GM23338 (cell line): ENCODE results near the gene TAF8. TPM values are rescaled to one million over a fixed set of nuclear protein-coding genes. Genes with fewer than 3 reads are reported as not detected.

Experiments used
- ATAC-seq: fragments of 200-7000 bp; cut with Tn5 transposase; 3 replicates; pipeline ENCODE4 v1.9.1; 2020
- DNase-seq: peaks from one replicate; pipeline ENCODE4 v3.0.0-alpha.2; 2015; ENCODE audit warnings: low spot score
- H2AFZ ChIP-seq: fragments of 200-600 bp; sonication (generic); 2 replicates; pipeline ENCODE4 v1.8.0; 2016; ENCODE audit warnings: antibody characterized with exemption, mild to moderate bottlenecking, moderate library complexity
- H3F3A ChIP-seq: fragments of 200-600 bp; sonication (generic); replicated peaks from 2 replicates; pipeline ENCODE4 v1.8.0; 2017; ENCODE audit warnings: antibody characterized with exemption, mixed run types, low read depth
- H3K27ac ChIP-seq: fragments of 200-600 bp; sonication (generic); 2 replicates; pipeline ENCODE4 v1.6.1; 2016; ENCODE audit warnings: low read depth
- H3K27me3 ChIP-seq: fragments of 200-600 bp; sonication (generic); 2 replicates; pipeline ENCODE4 v1.8.0; 2016; ENCODE audit warnings: mild to moderate bottlenecking, mixed run types, moderate library complexity; ENCODE audit not compliant: insufficient read depth
- H3K36me3 ChIP-seq: fragments of 200-600 bp; sonication (generic); 2 replicates; pipeline ENCODE4 v1.8.0; 2016; ENCODE audit warnings: mild to moderate bottlenecking; ENCODE audit not compliant: insufficient read depth
- H3K4me1 ChIP-seq: fragments of 200-600 bp; sonication (generic); 2 replicates; pipeline ENCODE4 v1.8.0; 2016; ENCODE audit warnings: mild to moderate bottlenecking, moderate library complexity; ENCODE audit not compliant: insufficient read depth
- H3K4me2 ChIP-seq: fragments of 200-600 bp; sonication (generic); 2 replicates; pipeline ENCODE4 v1.7.1; 2017; ENCODE audit warnings: mixed run types
- H3K4me3 ChIP-seq: fragments of 200-600 bp; sonication (generic); 2 replicates; pipeline ENCODE4 v1.6.1; 2016; ENCODE audit warnings: mixed run types
- H3K79me2 ChIP-seq: fragments of 200-600 bp; sonication (generic); replicated peaks from 2 replicates; pipeline ENCODE4 v1.8.0; 2017; ENCODE audit warnings: mild to moderate bottlenecking; ENCODE audit not compliant: insufficient read depth
- H3K9me2 ChIP-seq: fragments of 200-600 bp; sonication (generic); 2 replicates; pipeline ENCODE4 v1.8.0; 2017; ENCODE audit not compliant: insufficient read depth
- H4K20me1 ChIP-seq: fragments of 200-600 bp; sonication (generic); replicated peaks from 2 replicates; pipeline ENCODE4 v1.8.0; 2017; ENCODE audit warnings: mild to moderate bottlenecking; ENCODE audit not compliant: insufficient read depth
- H3K27ac Mint-ChIP-seq: 2 replicates; pipeline ENCODE4 v1.8.0; 2020; ENCODE audit warnings: inconsistent platforms, mild to moderate bottlenecking, moderate library complexity, mixed read lengths
- H3K27me3 Mint-ChIP-seq: 3 replicates; pipeline ENCODE4 v1.8.0; 2022; ENCODE audit warnings: low read depth, mild to moderate bottlenecking, moderate library complexity, mixed read lengths, inconsistent platforms; ENCODE audit not compliant: insufficient read depth, poor library complexity
- H3K36me3 Mint-ChIP-seq: 3 replicates; pipeline ENCODE4 v1.8.0; 2021; ENCODE audit warnings: low read depth, mild to moderate bottlenecking, inconsistent platforms, moderate library complexity, mixed read lengths
- H3K4me1 Mint-ChIP-seq: 3 replicates; pipeline ENCODE4 v1.8.0; 2020; ENCODE audit warnings: mild to moderate bottlenecking, inconsistent platforms, mixed read lengths
- H3K4me3 Mint-ChIP-seq: 3 replicates; pipeline ENCODE4 v1.8.0; 2021; ENCODE audit warnings: moderate library complexity, mild to moderate bottlenecking, inconsistent platforms, mixed read lengths
- H3K9me3 Mint-ChIP-seq: 3 replicates; pipeline ENCODE4 v1.8.0; 2020; ENCODE audit warnings: moderate library complexity, mild to moderate bottlenecking, inconsistent platforms, mixed read lengths
- EZH2phosphoT487 ChIP-seq: fragments of 200-600 bp; sonication (generic); IDR thresholded peaks from one replicate; pipeline ENCODE4 v1.8.1; 2018; ENCODE audit warnings: antibody characterized with exemption; ENCODE audit not compliant: unreplicated experiment
- ZNF114 ChIP-seq: fragments of 250-450 bp; sonication (Bioruptor Pico); IDR thresholded peaks from 2 replicates; pipeline ENCODE4 v1.5.0; 2020; ENCODE audit warnings: mild to moderate bottlenecking, moderate library complexity
- polyA plus RNA-seq: library from polyadenylated mRNA; unstranded; fragments of >200 nt; fragmentation: Nextera tagmentation; extraction: Ambion mirVana; gene quantifications from 2 replicates; pipeline ENCODE4 v1.2.1, GENCODE V29; 2016
- total RNA-seq: library from RNA; depleted of rRNA; stranded (reverse); fragments of >200 nt; shearing (Covaris generic); gene quantifications from 2 replicates; pipeline ENCODE4 v1.2.3, GENCODE V29; 2014
- TF ChIP-seq, protein P1 (sequence below): fragments of 250-450 bp; sonication (Bioruptor Pico); IDR thresholded peaks from 2 replicates; pipeline ENCODE4 v1.5.0; 2020; ENCODE audit warnings: mild to moderate bottlenecking, moderate library complexity
- TF ChIP-seq, protein P2 (sequence below): IDR thresholded peaks from 2 replicates; pipeline ENCODE4 v1.6.1; 2016; ENCODE audit warnings: antibody characterized with exemption
- TF ChIP-seq, protein P3 (sequence below), 2 experiments: fragments of 200-600 bp in 1 of 2; sonication (generic) in 1 of 2; conservative IDR thresholded peaks; 2 replicates each; pipeline versions ENCODE4 v1.5.1 to v1.6.1; 2016 to 2017; ENCODE audit warnings: antibody characterized with exemption in 2 of 2, low read depth in 2 of 2, mild to moderate bottlenecking in 2 of 2, moderate library complexity in 1 of 2

Gene TAF8
- total and polyA plus RNA-seq, 2 experiments from 2014 or later: 18.7 to 30.6 TPM

DNA sequence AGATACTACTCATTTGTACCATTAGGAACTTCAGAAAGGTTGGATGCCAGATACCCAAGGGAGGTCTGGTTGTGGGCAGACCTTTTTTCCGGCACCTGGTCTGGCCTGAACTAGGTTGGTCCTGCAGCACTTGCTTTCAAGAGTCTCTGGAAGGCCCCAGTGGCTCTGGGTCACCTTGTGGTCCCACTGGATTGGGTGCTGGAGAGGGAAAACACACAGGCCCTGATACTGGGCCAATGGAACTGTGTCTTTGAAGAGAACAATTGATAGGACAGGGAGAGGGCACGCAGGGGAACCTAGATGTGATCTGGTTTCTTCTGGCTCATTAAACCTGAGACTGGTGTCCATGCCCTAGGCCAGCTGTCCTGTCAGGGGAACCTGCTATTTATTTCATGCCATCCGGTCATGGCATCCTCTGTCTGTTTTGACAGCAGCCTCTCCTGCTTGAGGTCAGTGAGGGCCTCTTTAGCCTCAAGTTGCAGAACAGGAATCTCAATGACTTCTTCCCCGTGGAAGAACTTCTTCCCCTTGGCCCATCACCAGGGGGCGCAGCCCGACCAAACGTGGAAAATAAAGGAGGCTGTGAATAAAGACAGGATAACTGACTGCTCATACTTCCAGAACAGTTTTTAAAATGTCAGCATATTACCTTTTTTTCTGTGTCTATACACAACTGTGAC, 25.0 kb downstream of the TAF8 start:
- peaks cover 21% of the 10 kb centered on the region for H3K36me3 ChIP-seq
- H3K9me2 ChIP-seq: no peaks in the 10 kb centered on the region
- H3F3A ChIP-seq: peaks cover 5% of the 10 kb centered on the region; the same call in 1 of the 2 replicates
- Mint-ChIP-seq H3K9me3 (no peaks in the 10 kb centered on the region), H3K27me3 (no peaks in the 10 kb centered on the region), H3K36me3 (peaks cover 39% of the 10 kb centered on the region), H3K4me1 (no peaks in the 10 kb centered on the region), H3K4me3 (no peak overlapping the region), H3K27ac (no peak overlapping the region)
- no peaks in the 10 kb centered on the region for H4K20me1 ChIP-seq
- no peak overlapping the region for H2AFZ ChIP-seq
- H3K4me2 ChIP-seq: no peak overlapping the region
- no peak overlapping the region for H3K27ac ChIP-seq
- no peaks in the 10 kb centered on the region for H3K4me1 ChIP-seq
- no peaks in the 10 kb centered on the region for H3K27me3 ChIP-seq
- H3K4me3 ChIP-seq: no peak overlapping the region
- TF ChIP-seq, protein P1, sequence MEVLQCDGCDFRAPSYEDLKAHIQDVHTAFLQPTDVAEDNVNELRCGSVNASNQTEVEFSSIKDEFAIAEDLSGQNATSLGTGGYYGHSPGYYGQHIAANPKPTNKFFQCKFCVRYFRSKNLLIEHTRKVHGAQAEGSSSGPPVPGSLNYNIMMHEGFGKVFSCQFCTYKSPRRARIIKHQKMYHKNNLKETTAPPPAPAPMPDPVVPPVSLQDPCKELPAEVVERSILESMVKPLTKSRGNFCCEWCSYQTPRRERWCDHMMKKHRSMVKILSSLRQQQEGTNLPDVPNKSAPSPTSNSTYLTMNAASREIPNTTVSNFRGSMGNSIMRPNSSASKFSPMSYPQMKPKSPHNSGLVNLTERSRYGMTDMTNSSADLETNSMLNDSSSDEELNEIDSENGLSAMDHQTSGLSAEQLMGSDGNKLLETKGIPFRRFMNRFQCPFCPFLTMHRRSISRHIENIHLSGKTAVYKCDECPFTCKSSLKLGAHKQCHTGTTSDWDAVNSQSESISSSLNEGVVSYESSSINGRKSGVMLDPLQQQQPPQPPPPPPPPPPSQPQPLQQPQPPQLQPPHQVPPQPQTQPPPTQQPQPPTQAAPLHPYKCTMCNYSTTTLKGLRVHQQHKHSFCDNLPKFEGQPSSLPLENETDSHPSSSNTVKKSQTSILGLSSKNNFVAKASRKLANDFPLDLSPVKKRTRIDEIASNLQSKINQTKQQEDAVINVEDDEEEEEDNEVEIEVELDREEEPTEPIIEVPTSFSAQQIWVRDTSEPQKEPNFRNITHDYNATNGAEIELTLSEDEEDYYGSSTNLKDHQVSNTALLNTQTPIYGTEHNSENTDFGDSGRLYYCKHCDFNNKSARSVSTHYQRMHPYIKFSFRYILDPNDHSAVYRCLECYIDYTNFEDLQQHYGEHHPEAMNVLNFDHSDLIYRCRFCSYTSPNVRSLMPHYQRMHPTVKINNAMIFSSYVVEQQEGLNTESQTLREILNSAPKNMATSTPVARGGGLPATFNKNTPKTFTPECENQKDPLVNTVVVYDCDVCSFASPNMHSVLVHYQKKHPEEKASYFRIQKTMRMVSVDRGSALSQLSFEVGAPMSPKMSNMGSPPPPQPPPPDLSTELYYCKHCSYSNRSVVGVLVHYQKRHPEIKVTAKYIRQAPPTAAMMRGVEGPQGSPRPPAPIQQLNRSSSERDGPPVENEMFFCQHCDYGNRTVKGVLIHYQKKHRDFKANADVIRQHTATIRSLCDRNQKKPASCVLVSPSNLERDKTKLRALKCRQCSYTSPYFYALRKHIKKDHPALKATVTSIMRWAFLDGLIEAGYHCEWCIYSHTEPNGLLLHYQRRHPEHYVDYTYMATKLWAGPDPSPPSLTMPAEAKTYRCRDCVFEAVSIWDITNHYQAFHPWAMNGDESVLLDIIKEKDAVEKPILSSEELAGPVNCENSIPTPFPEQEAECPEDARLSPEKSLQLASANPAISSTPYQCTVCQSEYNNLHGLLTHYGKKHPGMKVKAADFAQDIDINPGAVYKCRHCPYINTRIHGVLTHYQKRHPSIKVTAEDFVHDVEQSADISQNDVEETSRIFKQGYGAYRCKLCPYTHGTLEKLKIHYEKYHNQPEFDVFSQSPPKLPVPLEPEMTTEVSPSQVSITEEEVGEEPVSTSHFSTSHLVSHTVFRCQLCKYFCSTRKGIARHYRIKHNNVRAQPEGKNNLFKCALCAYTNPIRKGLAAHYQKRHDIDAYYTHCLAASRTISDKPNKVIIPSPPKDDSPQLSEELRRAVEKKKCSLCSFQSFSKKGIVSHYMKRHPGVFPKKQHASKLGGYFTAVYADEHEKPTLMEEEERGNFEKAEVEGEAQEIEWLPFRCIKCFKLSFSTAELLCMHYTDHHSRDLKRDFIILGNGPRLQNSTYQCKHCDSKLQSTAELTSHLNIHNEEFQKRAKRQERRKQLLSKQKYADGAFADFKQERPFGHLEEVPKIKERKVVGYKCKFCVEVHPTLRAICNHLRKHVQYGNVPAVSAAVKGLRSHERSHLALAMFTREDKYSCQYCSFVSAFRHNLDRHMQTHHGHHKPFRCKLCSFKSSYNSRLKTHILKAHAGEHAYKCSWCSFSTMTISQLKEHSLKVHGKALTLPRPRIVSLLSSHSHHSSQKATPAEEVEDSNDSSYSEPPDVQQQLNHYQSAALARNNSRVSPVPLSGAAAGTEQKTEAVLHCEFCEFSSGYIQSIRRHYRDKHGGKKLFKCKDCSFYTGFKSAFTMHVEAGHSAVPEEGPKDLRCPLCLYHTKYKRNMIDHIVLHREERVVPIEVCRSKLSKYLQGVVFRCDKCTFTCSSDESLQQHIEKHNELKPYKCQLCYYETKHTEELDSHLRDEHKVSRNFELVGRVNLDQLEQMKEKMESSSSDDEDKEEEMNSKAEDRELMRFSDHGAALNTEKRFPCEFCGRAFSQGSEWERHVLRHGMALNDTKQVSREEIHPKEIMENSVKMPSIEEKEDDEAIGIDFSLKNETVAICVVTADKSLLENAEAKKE (CRISPR knock-in tag): no peak
- TF ChIP-seq, protein P2, sequence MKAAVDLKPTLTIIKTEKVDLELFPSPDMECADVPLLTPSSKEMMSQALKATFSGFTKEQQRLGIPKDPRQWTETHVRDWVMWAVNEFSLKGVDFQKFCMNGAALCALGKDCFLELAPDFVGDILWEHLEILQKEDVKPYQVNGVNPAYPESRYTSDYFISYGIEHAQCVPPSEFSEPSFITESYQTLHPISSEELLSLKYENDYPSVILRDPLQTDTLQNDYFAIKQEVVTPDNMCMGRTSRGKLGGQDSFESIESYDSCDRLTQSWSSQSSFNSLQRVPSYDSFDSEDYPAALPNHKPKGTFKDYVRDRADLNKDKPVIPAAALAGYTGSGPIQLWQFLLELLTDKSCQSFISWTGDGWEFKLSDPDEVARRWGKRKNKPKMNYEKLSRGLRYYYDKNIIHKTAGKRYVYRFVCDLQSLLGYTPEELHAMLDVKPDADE: no peak
- no peak for TF ChIP-seq ZNF114 (CRISPR knock-in tag)
- TF ChIP-seq, protein P3, sequence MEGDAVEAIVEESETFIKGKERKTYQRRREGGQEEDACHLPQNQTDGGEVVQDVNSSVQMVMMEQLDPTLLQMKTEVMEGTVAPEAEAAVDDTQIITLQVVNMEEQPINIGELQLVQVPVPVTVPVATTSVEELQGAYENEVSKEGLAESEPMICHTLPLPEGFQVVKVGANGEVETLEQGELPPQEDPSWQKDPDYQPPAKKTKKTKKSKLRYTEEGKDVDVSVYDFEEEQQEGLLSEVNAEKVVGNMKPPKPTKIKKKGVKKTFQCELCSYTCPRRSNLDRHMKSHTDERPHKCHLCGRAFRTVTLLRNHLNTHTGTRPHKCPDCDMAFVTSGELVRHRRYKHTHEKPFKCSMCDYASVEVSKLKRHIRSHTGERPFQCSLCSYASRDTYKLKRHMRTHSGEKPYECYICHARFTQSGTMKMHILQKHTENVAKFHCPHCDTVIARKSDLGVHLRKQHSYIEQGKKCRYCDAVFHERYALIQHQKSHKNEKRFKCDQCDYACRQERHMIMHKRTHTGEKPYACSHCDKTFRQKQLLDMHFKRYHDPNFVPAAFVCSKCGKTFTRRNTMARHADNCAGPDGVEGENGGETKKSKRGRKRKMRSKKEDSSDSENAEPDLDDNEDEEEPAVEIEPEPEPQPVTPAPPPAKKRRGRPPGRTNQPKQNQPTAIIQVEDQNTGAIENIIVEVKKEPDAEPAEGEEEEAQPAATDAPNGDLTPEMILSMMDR (conservative IDR thresholded peaks at IDR 0.05; ENCODE audit: low read depth in 2 of 2): peak; percentile 88 to 93
- TF ChIP-seq EZH2phosphoT487: no peak
- H3K79me2 ChIP-seq: no peaks in the 10 kb centered on the region
- ATAC-seq (peak; percentile 82), DNase-seq (peak; percentile 85)
